ENCODE results near the gene GIMAP5. TPM values are rescaled to one million over a fixed set of nuclear protein-coding genes. Genes with fewer than 3 reads are reported as not detected.
A peak's percentile ranks its signal among the peaks of the same experiment; 100 is the strongest.

Gene GIMAP5
- total and polyA plus RNA-seq, 3 donors from 2014 or later = 8.4 to 13.6 (median 10.6) TPM

- no peak for DNase-seq
- Histone ChIP-seq H3K4me1 (no peaks in the 10 kb centered on the region), H3K27ac (peak overlapping the region; percentile 57), H3K27me3 (no peaks in the 10 kb centered on the region), H3K9me3 (no peaks in the 10 kb centered on the region), H3K36me3 (ENCODE audit: low read depth, missing control alignments) (no peaks in the 10 kb centered on the region), H3K4me3 (no peak overlapping the region)
- WGBS, 2 donors = 48 to 55% methylated on average over 4 of the region's 4 CpGs
- intact Hi-C loops (cut with DNase I; ENCODE audit: low total_unique reads) = no loop called here
- no peak for TF ChIP-seq POLR2A (IDR thresholded peaks at IDR 0.05)
- TF ChIP-seq, protein P1, sequence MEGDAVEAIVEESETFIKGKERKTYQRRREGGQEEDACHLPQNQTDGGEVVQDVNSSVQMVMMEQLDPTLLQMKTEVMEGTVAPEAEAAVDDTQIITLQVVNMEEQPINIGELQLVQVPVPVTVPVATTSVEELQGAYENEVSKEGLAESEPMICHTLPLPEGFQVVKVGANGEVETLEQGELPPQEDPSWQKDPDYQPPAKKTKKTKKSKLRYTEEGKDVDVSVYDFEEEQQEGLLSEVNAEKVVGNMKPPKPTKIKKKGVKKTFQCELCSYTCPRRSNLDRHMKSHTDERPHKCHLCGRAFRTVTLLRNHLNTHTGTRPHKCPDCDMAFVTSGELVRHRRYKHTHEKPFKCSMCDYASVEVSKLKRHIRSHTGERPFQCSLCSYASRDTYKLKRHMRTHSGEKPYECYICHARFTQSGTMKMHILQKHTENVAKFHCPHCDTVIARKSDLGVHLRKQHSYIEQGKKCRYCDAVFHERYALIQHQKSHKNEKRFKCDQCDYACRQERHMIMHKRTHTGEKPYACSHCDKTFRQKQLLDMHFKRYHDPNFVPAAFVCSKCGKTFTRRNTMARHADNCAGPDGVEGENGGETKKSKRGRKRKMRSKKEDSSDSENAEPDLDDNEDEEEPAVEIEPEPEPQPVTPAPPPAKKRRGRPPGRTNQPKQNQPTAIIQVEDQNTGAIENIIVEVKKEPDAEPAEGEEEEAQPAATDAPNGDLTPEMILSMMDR (IDR thresholded peaks at IDR 0.05) = no peak
Measured at GRCh38 chr7:150736864-150737263, 354 bp upstream of the GIMAP5 start.

DNA sequence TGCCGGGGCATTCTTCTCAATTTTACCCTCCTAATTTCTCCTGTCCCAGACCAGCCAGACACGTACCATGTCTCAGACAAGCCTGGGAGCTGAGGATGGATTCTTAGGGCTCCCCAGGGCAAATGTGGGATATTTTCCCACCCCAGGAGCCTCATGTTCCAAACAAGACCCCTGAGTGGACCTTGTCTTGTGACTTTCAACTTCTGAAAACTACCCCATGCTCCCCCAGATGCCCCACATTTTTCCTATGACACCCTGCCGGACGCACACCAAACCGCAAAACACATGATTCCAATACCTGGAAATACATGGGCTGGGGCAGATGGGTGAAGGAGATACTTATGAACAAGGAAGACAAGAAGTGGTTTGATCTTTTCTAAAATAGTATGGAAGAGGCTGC, 874 bp downstream of the GIMAP5 start:
- DNase-seq = no peak
- TF ChIP-seq POLR2A (IDR thresholded peaks at IDR 0.05) = no peak
- TF ChIP-seq, protein P1 (IDR thresholded peaks at IDR 0.05) = no peak
- peak overlapping the region; percentile 47 to 57 for H3K27ac ChIP-seq
- no peaks in the 10 kb centered on the region for H3K9me3 ChIP-seq
- no peaks in the 10 kb centered on the region for H3K36me3 ChIP-seq (ENCODE audit: low read depth, missing control alignments)
- H3K27me3 ChIP-seq = no peaks in the 10 kb centered on the region
- H3K4me3 ChIP-seq = peak overlapping the region; percentile 19 to 53
- 73 to 83% methylated on average over 5 of the region's 5 CpGs for WGBS, 2 donors
- no peaks in the 10 kb centered on the region for H3K4me1 ChIP-seq
- intact Hi-C loops (cut with DNase I; ENCODE audit: low total_unique reads) = no loop called here

GRCh38 chr7:150738591-150739001, 1.4 kb downstream of the GIMAP5 start:
- Histone ChIP-seq H3K36me3 (ENCODE audit: low read depth, missing control alignments) (no peaks in the 10 kb centered on the region), H3K4me1 (no peaks in the 10 kb centered on the region), H3K4me3 (peak overlapping the region; percentile 19 to 53), H3K27ac (peak overlapping the region; percentile 47 to 57), H3K9me3 (no peaks in the 10 kb centered on the region), H3K27me3 (no peaks in the 10 kb centered on the region)
- intact Hi-C loops (cut with DNase I; ENCODE audit: low total_unique reads) = no loop called here
- TF ChIP-seq POLR2A (IDR thresholded peaks at IDR 0.05) = no peak
- TF ChIP-seq, protein P1 (IDR thresholded peaks at IDR 0.05) = no peak
- DNase-seq = no peak
- 72 to 74% methylated on average over 5 of the region's 5 CpGs for WGBS, 2 donors

DNA sequence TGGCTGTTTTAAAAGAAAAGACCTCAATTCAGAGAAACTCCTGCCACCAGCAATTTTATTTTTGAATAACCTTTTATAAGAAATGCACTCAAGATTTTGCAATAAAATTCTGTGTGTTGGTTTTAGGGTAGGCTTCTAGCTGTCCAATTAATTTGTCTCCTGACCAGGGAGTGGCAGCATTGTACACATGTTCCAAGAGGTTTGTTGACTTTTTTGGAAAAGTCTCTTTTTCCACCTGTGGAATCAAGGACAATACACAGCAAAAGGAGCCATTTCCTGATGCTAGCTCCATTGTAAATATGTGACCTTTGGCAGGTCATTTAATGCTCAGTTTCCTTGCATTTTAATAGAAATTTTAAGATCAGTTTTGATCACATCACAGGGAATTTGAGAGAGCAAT, 1.8 kb downstream of the GIMAP5 start:
- intact Hi-C loops (cut with DNase I; ENCODE audit: low total_unique reads) = no loop called here
- no peak for DNase-seq
- Histone ChIP-seq H3K27me3 (no peaks in the 10 kb centered on the region), H3K4me1 (peaks cover 2% of the 10 kb centered on the region), H3K9me3 (no peaks in the 10 kb centered on the region), H3K27ac (peak overlapping the region in 1 of 2 donors; percentile 23), H3K4me3 (no peak overlapping the region), H3K36me3 (ENCODE audit: low read depth, missing control alignments) (no peaks in the 10 kb centered on the region)
- TF ChIP-seq, protein P1 (IDR thresholded peaks at IDR 0.05) = no peak
- no peak for TF ChIP-seq POLR2A (IDR thresholded peaks at IDR 0.05)

GRCh38 chr7:150740053-150740452, 2.8 kb downstream of the GIMAP5 start:
- TF ChIP-seq, protein P1 (IDR thresholded peaks at IDR 0.05) = no peak
- no peak for TF ChIP-seq POLR2A (IDR thresholded peaks at IDR 0.05)
- Histone ChIP-seq H3K27ac (no peak overlapping the region), H3K36me3 (ENCODE audit: low read depth, missing control alignments) (no peaks in the 10 kb centered on the region), H3K4me3 (no peak overlapping the region), H3K4me1 (peaks cover 3% of the 10 kb centered on the region), H3K9me3 (no peaks in the 10 kb centered on the region), H3K27me3 (no peaks in the 10 kb centered on the region)
- WGBS, 2 donors = 76 to 93% methylated on average over 10 of the region's 10 CpGs
- DNase-seq = no peak
- intact Hi-C loops (cut with DNase I; ENCODE audit: low total_unique reads) = no loop called here
